ENCODE data around the gene ZFR. TPM values are rescaled to one million over a fixed set of nuclear protein-coding genes. Genes with fewer than 3 reads are reported as not detected.

The ZFR gene
- 43.1 TPM for polyA plus RNA-seq (2012; ENCODE audit: insufficient read length, low read depth)

DNA sequence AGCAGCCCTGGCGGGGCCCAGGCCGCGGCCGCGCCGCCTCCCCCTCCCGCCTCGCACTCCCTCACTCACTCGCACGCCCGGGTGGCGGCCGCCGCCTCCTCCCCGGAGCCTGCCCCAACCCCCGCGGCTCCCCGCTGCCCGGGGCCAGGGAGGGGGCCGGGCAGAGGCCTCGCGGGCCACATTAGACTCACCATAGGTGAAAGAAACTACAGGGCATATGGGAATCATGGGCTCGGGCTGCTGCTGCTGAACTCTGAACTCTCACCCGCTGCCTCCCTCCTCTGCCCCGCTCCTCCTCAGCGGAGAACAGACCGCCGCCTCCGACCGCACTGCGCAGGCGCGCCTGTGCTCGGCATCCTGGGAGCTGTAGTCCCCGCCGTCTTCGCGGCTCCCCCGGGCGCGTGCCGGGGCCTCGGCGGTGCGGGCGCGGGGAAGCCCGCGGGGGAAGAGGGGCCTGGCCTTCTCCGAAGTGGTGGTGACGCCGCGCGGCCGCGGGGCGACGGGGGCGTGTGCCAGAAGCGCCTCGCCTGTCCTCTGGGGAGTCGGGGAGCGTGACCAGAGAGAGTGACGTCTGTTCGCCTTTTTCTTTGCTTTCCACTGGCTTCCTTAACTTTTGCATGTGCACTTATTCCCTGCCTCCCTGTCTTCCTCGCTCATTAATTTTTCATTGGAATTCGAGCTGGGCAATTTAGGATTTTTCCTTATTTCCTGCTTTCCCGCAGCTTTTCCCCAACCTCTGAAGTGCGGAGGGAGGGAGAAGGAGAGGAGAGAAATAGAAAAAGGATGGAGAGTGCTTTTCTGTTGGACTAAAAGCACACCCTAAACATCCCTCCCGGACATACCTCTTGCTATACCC is at the start of gene ZFR:
ZFR (minus strand) TSS at position 310 of the 856 bp plus-strand sequence; CDS start at position 228, 82 bp downstream.
- peak; percentile 76 for TF ChIP-seq POLR2AphosphoS5 (IDR thresholded peaks at IDR 0.05; ENCODE audit: low read depth, low read length)
- no peak for TF ChIP-seq SIN3A (IDR thresholded peaks at IDR 0.05; ENCODE audit: borderline replicate concordance, insufficient read depth, low read length)
- TF ChIP-seq, protein P1, sequence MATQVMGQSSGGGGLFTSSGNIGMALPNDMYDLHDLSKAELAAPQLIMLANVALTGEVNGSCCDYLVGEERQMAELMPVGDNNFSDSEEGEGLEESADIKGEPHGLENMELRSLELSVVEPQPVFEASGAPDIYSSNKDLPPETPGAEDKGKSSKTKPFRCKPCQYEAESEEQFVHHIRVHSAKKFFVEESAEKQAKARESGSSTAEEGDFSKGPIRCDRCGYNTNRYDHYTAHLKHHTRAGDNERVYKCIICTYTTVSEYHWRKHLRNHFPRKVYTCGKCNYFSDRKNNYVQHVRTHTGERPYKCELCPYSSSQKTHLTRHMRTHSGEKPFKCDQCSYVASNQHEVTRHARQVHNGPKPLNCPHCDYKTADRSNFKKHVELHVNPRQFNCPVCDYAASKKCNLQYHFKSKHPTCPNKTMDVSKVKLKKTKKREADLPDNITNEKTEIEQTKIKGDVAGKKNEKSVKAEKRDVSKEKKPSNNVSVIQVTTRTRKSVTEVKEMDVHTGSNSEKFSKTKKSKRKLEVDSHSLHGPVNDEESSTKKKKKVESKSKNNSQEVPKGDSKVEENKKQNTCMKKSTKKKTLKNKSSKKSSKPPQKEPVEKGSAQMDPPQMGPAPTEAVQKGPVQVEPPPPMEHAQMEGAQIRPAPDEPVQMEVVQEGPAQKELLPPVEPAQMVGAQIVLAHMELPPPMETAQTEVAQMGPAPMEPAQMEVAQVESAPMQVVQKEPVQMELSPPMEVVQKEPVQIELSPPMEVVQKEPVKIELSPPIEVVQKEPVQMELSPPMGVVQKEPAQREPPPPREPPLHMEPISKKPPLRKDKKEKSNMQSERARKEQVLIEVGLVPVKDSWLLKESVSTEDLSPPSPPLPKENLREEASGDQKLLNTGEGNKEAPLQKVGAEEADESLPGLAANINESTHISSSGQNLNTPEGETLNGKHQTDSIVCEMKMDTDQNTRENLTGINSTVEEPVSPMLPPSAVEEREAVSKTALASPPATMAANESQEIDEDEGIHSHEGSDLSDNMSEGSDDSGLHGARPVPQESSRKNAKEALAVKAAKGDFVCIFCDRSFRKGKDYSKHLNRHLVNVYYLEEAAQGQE (IDR thresholded peaks at IDR 0.05; ENCODE audit: insufficient read depth in 1 of 2, low read depth in 2 of 2, low read length in 2 of 2): no peak
- peak; percentile 65 for TF ChIP-seq FOXP2 (optimal IDR thresholded peaks at IDR 0.05; ENCODE audit: borderline replicate concordance, extremely low read depth, extremely low read length, insufficient read depth)
- TF ChIP-seq TAF1 (IDR thresholded peaks at IDR 0.05; ENCODE audit: borderline replicate concordance, insufficient read depth, low read length): 0 out of 2 replicates have a peak, but pooled peaks have one; percentile 61

DNA sequence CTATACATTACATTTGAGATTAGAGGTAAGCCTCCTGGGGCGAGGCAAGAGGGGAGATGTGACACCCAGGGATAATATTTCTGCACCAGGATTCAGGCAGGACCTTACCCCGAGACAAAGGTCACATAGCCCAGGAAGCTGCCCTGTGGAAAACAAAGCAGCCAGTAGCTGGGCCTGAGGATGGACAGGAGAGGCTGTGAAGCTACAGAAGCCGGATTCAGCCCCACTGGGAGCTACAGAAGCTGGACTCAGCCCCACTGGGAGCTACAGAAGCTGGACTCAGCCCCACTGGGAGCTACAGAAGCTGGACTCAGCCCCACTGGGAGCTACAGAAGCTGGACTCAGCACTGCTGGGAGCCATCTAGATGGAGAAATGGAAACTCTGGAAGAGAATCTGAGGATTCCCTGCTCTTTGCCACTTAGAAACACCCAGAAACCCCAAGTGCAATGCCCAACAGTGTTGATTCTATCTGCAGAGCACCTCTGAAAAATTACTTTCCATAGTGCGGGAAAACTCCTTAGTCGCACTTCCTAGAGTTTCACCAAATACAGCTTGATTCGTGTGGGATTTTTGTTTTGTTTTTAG is 46.5 kb upstream of the ZFR start:
- TF ChIP-seq TAF1 (IDR thresholded peaks at IDR 0.05; ENCODE audit: borderline replicate concordance, insufficient read depth, low read length) (no peak), POLR2AphosphoS5 (IDR thresholded peaks at IDR 0.05; ENCODE audit: low read depth, low read length) (no peak), SIN3A (IDR thresholded peaks at IDR 0.05; ENCODE audit: borderline replicate concordance, insufficient read depth, low read length) (no peak), FOXP2 (optimal IDR thresholded peaks at IDR 0.05; ENCODE audit: borderline replicate concordance, extremely low read depth, extremely low read length, insufficient read depth) (no peak)
- TF ChIP-seq, protein P1 (IDR thresholded peaks at IDR 0.05; ENCODE audit: insufficient read depth in 1 of 2, low read depth in 2 of 2, low read length in 2 of 2): no peak

DNA sequence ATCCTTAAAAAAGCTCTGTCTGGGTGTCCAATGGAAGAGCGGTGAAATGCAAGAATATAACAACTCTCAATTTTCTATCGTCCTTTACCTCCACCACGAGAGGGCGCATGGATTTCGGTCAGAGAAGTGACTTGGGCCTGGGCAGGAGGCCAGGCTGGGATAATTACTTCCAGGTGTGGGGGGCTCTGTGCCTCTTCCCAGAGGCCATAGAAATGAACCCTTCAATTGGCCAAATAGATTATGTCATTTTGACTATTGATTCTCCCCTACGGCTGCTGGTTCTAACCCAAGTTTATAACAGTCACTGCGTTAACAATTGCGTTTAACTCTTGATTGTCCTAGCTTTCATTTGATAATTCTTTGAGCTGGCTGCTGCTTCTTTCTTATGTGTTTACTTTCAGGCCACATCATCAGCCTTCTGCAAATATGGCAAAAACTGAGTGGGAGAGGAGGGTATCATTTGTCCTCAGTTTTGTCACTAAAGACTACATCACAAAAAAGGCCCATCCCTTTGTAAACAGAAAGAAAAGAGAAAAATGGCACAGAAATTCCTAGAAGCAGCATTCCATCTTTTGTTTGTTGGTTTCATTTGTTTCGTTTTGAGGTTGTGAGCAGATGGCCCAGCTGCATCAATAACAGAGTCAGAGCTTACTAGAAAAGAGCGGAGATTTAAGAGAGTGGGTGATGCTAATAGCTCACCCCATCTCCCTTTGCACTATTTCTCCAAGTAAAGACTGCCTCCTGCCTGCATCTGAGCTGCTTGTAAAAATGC is 45.4 kb upstream of the ZFR start:
- TF ChIP-seq, protein P1 (IDR thresholded peaks at IDR 0.05; ENCODE audit: insufficient read depth in 1 of 2, low read depth in 2 of 2, low read length in 2 of 2): 0 out of 4 replicates have a peak, but pooled peaks of 1 of the 2 experiments have one; percentile 6
- TF ChIP-seq FOXP2 (optimal IDR thresholded peaks at IDR 0.05; ENCODE audit: borderline replicate concordance, extremely low read depth, extremely low read length, insufficient read depth) (no peak), POLR2AphosphoS5 (IDR thresholded peaks at IDR 0.05; ENCODE audit: low read depth, low read length) (peak; percentile 71), TAF1 (IDR thresholded peaks at IDR 0.05; ENCODE audit: borderline replicate concordance, insufficient read depth, low read length) (no peak), SIN3A (IDR thresholded peaks at IDR 0.05; ENCODE audit: borderline replicate concordance, insufficient read depth, low read length) (no peak)

DNA sequence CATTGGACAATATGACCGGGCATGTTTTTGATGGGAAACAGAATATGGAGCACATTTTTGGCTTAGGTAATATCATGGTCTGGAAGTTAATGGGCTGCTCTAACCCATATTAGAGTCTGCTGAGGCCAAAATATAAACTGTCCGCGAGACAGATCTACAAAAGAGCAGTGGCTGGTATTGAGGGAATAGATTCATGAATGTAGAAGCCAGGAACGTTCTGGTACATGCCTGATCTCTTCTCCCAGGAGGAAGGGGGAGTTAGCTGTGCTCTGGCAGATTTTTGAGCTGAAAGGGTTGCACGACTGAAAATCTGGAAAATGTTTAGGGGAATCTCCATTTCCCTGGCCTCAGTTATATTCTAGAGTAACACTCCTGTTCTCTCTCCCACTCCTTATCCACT is 42.9 kb upstream of the ZFR start:
- no peak for TF ChIP-seq SIN3A (IDR thresholded peaks at IDR 0.05; ENCODE audit: borderline replicate concordance, insufficient read depth, low read length)

DNA sequence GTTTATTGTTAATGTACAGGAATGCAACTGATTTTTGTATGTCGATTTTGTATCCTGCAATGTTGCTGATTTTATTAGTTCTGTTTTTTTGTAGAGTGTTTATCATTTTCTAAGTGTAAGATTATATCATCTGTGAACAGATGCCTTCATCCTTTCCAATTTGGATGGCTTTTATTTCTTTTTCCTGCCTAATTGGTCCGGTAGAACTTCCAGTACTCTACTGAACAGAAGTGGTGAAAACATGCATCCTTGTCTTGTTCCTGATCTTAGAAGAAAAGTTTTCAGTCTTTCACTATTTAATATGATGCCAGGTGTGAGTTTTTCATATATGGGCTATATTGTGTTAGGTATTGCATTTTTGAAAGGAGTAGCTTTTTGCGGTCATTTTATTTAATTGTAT is 42.5 kb upstream of the ZFR start:
- TF ChIP-seq TAF1 (IDR thresholded peaks at IDR 0.05; ENCODE audit: borderline replicate concordance, insufficient read depth, low read length) (no peak), FOXP2 (optimal IDR thresholded peaks at IDR 0.05; ENCODE audit: borderline replicate concordance, extremely low read depth, extremely low read length, insufficient read depth) (no peak), SIN3A (IDR thresholded peaks at IDR 0.05; ENCODE audit: borderline replicate concordance, insufficient read depth, low read length) (no peak), POLR2AphosphoS5 (IDR thresholded peaks at IDR 0.05; ENCODE audit: low read depth, low read length) (no peak)
- TF ChIP-seq, protein P1 (IDR thresholded peaks at IDR 0.05; ENCODE audit: insufficient read depth in 1 of 2, low read depth in 2 of 2, low read length in 2 of 2): no peak
